Neural cell (in vitro differentiated cells): Measurements from ENCODE around the gene THRB. TPM values are rescaled to one million over a fixed set of nuclear protein-coding genes. Genes with fewer than 3 reads are reported as not detected.

Source experiments
- H2AFZ ChIP-seq: fragments of 200-600, 300-800 bp; sonication (generic), shearing (Covaris generic); 2 replicates; pipeline ENCODE4 v1.6.0; 2014; ENCODE audit warnings: low read depth, mild to moderate bottlenecking, antibody characterized with exemption, low read length, moderate library complexity
- H3F3A ChIP-seq: fragments of 200-600 bp; shearing (Covaris generic); 2 replicates; pipeline ENCODE4 v1.6.1; 2016; ENCODE audit warnings: mild to moderate bottlenecking, moderate library complexity, mixed read lengths, antibody characterized with exemption, low read length; ENCODE audit not compliant: insufficient read depth, poor library complexity, severe bottlenecking
- H3K27ac ChIP-seq: fragments of 200-600, 300-800 bp; sonication (generic), shearing (Covaris generic); 2 replicates; pipeline ENCODE4 v1.5.1; 2014; ENCODE audit warnings: mild to moderate bottlenecking, low read length, moderate library complexity
- H3K27me3 ChIP-seq: fragments of 300-800, 200-600 bp; sonication (generic), shearing (Covaris generic); 2 replicates; pipeline ENCODE4 v1.6.0; 2014; ENCODE audit warnings: mild to moderate bottlenecking, low read depth, low read length, moderate library complexity; ENCODE audit not compliant: insufficient read depth
- H3K36me3 ChIP-seq: fragments of 300-800, 200-600 bp; sonication (generic), shearing (Covaris generic); 2 replicates; pipeline ENCODE4 v1.5.1; 2014; ENCODE audit warnings: mild to moderate bottlenecking, antibody characterized with exemption, low read length, moderate library complexity; ENCODE audit not compliant: insufficient read depth
- H3K4me2 ChIP-seq: fragments of 300-800, 200-600 bp; sonication (generic), shearing (Covaris generic); 2 replicates; pipeline ENCODE4 v1.6.0; 2014; ENCODE audit warnings: mild to moderate bottlenecking, low read length
- H3K4me3 ChIP-seq: fragments of 300-800, 200-600 bp; sonication (generic), shearing (Covaris generic); 2 replicates; pipeline ENCODE4 v1.5.1; 2014; ENCODE audit warnings: mild to moderate bottlenecking, low read length, moderate library complexity
- H3K79me2 ChIP-seq: fragments of 200-600 bp; shearing (Covaris generic); replicated peaks from 2 replicates; pipeline ENCODE4 v1.6.0; 2014; ENCODE audit warnings: mild to moderate bottlenecking, low read length, moderate library complexity; ENCODE audit not compliant: insufficient read depth
- H3K9ac ChIP-seq: fragments of 300-800, 200-600 bp; sonication (generic), shearing (Covaris generic); 2 replicates; pipeline ENCODE4 v1.6.1; 2016; ENCODE audit warnings: mild to moderate bottlenecking, low read length, mixed read lengths
- H3K9me2 ChIP-seq: fragments of 200-600 bp; shearing (Covaris generic); 2 replicates; pipeline ENCODE4 v1.6.1; 2016; ENCODE audit warnings: mild to moderate bottlenecking, low read length, mixed read lengths; ENCODE audit not compliant: insufficient read depth
- H3K9me3 ChIP-seq: fragments of 200-600, 300-800 bp; sonication (generic), shearing (Covaris generic); 2 replicates; pipeline ENCODE4 v1.6.1; 2016; ENCODE audit warnings: mild to moderate bottlenecking, mixed run types, low read length, moderate library complexity, mixed read lengths
- H4K20me1 ChIP-seq: fragments of 200-600 bp; shearing (Covaris generic); 2 replicates; pipeline ENCODE4 v1.6.1; 2016; ENCODE audit warnings: mild to moderate bottlenecking, mixed run types; ENCODE audit not compliant: insufficient read depth
- EP300 ChIP-seq: fragments of 450-650 bp; conservative IDR thresholded peaks from 2 replicates; pipeline ENCODE4 v1.6.1; 2014; ENCODE audit warnings: antibody characterized with exemption, mild to moderate bottlenecking, moderate library complexity; ENCODE audit not compliant: poor library complexity, severe bottlenecking
- EZH2 ChIP-seq: fragments of 200-600, 300-800 bp; shearing (Covaris generic), sonication (generic); IDR thresholded peaks from 2 replicates; pipeline ENCODE4 v1.6.1; 2014; ENCODE audit warnings: antibody characterized with exemption, low read length, borderline replicate concordance, mild to moderate bottlenecking; ENCODE audit not compliant: insufficient read depth, poor library complexity, severe bottlenecking
- MXI1 ChIP-seq: fragments of 450-650 bp; conservative IDR thresholded peaks from 2 replicates; pipeline ENCODE4 v1.6.1; 2014; ENCODE audit warnings: antibody characterized with exemption, mild to moderate bottlenecking; ENCODE audit not compliant: poor library complexity, severe bottlenecking
- POLR2AphosphoS5 ChIP-seq: IDR thresholded peaks from 2 replicates; pipeline ENCODE4 v1.6.1; 2012
- RAD21 ChIP-seq: fragments of 450-650 bp; conservative IDR thresholded peaks from 2 replicates; pipeline ENCODE4 v1.6.1; 2014; ENCODE audit warnings: antibody characterized with exemption, mild to moderate bottlenecking, moderate library complexity
- REST ChIP-seq: IDR thresholded peaks from 2 replicates; pipeline ENCODE4 v1.6.1; 2012; ENCODE audit warnings: borderline replicate concordance
- SMC3 ChIP-seq: fragments of 450-650 bp; conservative IDR thresholded peaks from 2 replicates; pipeline ENCODE4 v1.6.1; 2014; ENCODE audit warnings: antibody characterized with exemption, mild to moderate bottlenecking, moderate library complexity; ENCODE audit not compliant: poor library complexity
- TAF1 ChIP-seq: IDR thresholded peaks from 2 replicates; pipeline ENCODE4 v1.6.1; 2012; ENCODE audit warnings: low read depth
- polyA plus RNA-seq: library from polyadenylated mRNA; depleted of rRNA; stranded (reverse); fragments of >200 nt; gene quantifications from 2 replicates; pipeline ENCODE4 v1.2.3, GENCODE V29; 2014
- TF ChIP-seq, protein P1 (sequence below): fragments of 450-650 bp; IDR thresholded peaks from 2 replicates; pipeline ENCODE4 v1.5.1; 2014; ENCODE audit warnings: antibody characterized with exemption, mild to moderate bottlenecking, moderate library complexity; ENCODE audit not compliant: poor library complexity, severe bottlenecking

The THRB gene
- polyA plus RNA-seq, 1 donor from 2014 or later: 1.7 TPM

- Histone ChIP-seq H3K9ac (no peak overlapping the region), H3K36me3 (no peaks in the 10 kb centered on the region), H3K4me2 (no peak overlapping the region), H3K9me3 (no peaks in the 10 kb centered on the region), H4K20me1 (no peaks in the 10 kb centered on the region), H3K9me2 (no peaks in the 10 kb centered on the region), H3K27ac (no peak overlapping the region), H3F3A (no peaks in the 10 kb centered on the region), H3K27me3 (peaks cover 36% of the 10 kb centered on the region), H3K79me2 (no peaks in the 10 kb centered on the region), H3K4me3 (no peak overlapping the region), H2AFZ (no peak overlapping the region)
- no peak for TF ChIP-seq EZH2
- no peak for TF ChIP-seq EP300
- TF ChIP-seq TAF1: no peak
- TF ChIP-seq RAD21: no peak
- TF ChIP-seq REST: no peak
- TF ChIP-seq SMC3: no peak
- no peak for TF ChIP-seq POLR2AphosphoS5
- TF ChIP-seq, protein P1, sequence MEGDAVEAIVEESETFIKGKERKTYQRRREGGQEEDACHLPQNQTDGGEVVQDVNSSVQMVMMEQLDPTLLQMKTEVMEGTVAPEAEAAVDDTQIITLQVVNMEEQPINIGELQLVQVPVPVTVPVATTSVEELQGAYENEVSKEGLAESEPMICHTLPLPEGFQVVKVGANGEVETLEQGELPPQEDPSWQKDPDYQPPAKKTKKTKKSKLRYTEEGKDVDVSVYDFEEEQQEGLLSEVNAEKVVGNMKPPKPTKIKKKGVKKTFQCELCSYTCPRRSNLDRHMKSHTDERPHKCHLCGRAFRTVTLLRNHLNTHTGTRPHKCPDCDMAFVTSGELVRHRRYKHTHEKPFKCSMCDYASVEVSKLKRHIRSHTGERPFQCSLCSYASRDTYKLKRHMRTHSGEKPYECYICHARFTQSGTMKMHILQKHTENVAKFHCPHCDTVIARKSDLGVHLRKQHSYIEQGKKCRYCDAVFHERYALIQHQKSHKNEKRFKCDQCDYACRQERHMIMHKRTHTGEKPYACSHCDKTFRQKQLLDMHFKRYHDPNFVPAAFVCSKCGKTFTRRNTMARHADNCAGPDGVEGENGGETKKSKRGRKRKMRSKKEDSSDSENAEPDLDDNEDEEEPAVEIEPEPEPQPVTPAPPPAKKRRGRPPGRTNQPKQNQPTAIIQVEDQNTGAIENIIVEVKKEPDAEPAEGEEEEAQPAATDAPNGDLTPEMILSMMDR: no peak
- TF ChIP-seq MXI1: no peak
Observed at GRCh38 chr3:24525022-24525421, 30.4 kb upstream of the THRB start.

DNA sequence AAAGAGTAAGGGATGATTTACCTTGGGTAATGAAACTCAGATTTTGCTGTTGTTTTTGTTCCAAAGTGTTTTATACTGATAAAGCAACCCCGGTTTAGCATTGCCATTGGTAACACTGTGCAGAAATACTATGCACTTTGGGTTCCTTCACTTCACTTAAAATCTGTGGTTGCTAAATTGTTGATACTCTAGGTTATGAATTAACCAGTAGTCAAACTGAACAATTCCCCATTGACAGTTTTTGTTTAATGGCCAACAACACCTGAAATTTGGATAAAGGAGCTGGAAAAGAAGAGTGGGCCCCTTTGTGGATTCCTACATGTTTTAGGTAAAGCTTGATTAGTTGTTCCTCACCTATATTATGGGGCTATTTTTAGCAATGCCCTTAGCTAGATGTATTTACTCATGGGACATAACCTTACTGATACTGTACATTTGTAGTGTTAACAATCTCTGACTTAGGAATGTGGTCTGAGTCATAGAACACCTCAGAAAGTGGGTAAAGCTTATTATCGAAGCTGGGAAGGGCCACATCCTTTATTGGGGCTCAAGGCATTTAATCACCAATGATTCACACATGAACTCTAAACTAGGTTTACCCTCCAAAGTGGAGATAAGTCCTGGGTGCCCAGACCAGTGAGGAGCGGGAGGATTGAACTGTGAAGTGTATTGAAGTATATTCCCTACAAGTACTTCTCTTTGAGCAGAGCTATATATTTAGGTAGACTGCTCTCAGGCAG lies 29.5 kb upstream of the THRB start:
- no peaks in the 10 kb centered on the region for H3K9me3 ChIP-seq
- H3K9ac ChIP-seq: no peak overlapping the region
- no peaks in the 10 kb centered on the region for H3F3A ChIP-seq
- no peak overlapping the region for H3K4me3 ChIP-seq
- H3K27ac ChIP-seq: no peak overlapping the region
- H3K79me2 ChIP-seq: no peaks in the 10 kb centered on the region
- peaks cover 44% of the 10 kb centered on the region for H3K27me3 ChIP-seq
- H4K20me1 ChIP-seq: no peaks in the 10 kb centered on the region
- no peak overlapping the region for H2AFZ ChIP-seq
- no peaks in the 10 kb centered on the region for H3K36me3 ChIP-seq
- H3K9me2 ChIP-seq: no peaks in the 10 kb centered on the region
- no peak overlapping the region for H3K4me2 ChIP-seq
- no peak for TF ChIP-seq EZH2
- no peak for TF ChIP-seq REST
- no peak for TF ChIP-seq SMC3
- no peak for TF ChIP-seq TAF1
- no peak for TF ChIP-seq EP300
- TF ChIP-seq MXI1: no peak
- TF ChIP-seq RAD21: no peak
